ENCODE measurements around the gene ATXN7.
A peak's percentile ranks its signal among the peaks of the same experiment; 100 is the strongest.

ATXN7 gene

DNA sequence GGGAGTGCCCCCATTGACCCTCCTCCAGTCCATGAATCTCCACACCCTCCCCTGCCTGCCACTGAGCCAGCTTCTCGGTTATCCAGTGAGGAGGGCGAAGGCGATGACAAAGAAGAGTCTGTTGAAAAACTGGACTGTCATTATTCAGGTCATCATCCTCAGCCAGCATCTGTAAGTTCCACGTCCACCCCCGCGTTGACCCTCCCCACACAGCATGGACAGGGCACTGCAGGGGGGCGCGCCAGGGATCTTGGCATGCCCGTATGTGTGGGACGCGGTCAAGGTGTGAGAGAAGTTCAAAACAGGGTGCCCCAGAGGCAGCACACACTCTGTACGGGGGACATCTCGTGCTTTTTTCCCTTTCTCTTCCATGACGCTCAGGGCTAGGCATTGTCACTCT, 126.5 kb downstream of the ATXN7 start:
- no peak for TF ChIP-seq CTCF (IDR thresholded peaks at IDR 0.05; ENCODE audit: low read length, missing control alignments)
- DNase-seq (ENCODE audit: low read depth): no peak
- H3K4me3 ChIP-seq (replicated peaks; ENCODE audit: low read depth, low read length): no peak overlapping the region

DNA sequence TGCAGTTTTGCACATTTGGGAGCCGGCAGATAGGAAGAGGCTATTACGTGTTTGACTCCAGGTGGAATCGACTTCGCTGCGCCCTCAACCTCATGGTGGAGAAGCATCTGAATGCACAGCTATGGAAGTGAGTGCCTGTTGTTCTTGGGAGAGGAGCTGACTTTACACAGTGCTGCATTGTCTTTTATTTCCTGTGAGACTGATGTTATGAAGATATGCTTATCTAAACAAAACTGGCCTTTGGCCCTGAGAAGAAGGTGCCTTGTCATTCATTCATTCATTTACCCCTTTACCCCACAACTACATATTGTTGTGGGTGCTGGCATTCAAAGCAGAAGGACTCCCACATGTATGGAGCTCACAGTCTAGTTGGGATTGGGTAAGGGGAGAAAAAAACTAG, 127.1 kb downstream of the ATXN7 start:
- no peak for TF ChIP-seq CTCF (IDR thresholded peaks at IDR 0.05; ENCODE audit: low read length, missing control alignments)
- H3K4me3 ChIP-seq (replicated peaks; ENCODE audit: low read depth, low read length): no peak overlapping the region

DNA sequence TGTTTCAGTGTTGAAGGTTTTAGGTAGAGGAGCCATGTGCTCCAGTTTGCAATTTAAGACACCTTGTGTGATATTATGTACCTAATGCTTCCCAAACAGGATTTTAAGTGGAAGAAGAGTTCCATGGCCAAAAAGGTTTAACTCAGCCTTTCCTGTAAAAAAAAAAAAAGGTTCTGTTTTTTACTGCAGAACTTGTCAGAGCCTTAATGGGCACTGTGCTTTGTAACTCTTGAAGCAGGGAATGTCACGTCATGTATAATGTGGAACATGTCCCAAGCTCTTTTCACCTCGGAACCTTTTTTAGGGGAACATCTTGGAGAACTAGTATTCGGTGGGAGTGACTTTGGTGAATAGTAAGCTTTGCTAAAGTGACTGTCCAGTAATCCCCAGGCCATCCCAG, 128.0 kb downstream of the ATXN7 start:
- no peak overlapping the region for H3K4me3 ChIP-seq (replicated peaks; ENCODE audit: low read depth, low read length)
- no peak for DNase-seq (ENCODE audit: low read depth)
- TF ChIP-seq CTCF (IDR thresholded peaks at IDR 0.05; ENCODE audit: low read length, missing control alignments): no peak

More for the DNA sequence above, 127.1 kb downstream of the ATXN7 start:
- DNase-seq (ENCODE audit: low read depth): peak; percentile 37

DNA sequence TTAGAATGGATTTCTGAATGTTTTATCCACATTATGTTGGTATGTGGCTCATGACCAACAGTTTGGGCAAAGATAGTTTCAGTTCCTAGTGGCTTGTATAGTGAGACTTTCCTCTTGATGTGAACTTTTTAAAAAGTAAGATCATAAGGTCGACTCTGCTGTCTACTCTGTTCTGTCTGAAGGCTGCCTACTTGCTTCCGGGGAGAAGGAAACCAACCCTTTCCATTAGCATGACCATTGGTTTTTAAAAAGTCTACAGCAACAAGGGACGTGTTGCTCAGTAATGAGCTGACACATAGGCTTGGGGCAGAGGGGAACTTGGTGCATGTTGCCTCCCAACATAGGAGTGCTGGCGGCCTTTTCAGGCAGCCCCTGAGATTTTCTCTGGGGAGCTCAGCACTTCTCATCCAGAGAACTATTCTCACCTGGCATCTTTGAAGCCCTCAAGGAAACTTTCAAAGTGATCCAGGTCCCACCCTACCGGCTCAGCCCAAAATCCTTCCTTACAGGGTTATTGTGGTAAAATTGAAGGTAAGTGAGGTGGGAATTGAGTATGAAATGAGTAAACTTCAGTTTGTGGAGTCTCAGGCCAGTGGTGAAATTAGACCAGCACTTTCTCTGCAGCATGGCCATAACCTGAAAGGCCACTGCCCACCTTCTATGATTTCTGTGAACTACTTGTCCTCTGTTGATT, 129.0 kb downstream of the ATXN7 start:
- H3K4me3 ChIP-seq (replicated peaks; ENCODE audit: low read depth, low read length): no peak overlapping the region
- TF ChIP-seq CTCF (IDR thresholded peaks at IDR 0.05; ENCODE audit: low read length, missing control alignments): no peak
- no peak for DNase-seq (ENCODE audit: low read depth)

GRCh38 chr3:63993653-63994079, 130.0 kb downstream of the ATXN7 start:
- H3K4me3 ChIP-seq (replicated peaks; ENCODE audit: low read depth, low read length): no peak overlapping the region
- TF ChIP-seq CTCF (IDR thresholded peaks at IDR 0.05; ENCODE audit: low read length, missing control alignments): peak; percentile 98
- DNase-seq (ENCODE audit: low read depth): peak; percentile 86

DNA sequence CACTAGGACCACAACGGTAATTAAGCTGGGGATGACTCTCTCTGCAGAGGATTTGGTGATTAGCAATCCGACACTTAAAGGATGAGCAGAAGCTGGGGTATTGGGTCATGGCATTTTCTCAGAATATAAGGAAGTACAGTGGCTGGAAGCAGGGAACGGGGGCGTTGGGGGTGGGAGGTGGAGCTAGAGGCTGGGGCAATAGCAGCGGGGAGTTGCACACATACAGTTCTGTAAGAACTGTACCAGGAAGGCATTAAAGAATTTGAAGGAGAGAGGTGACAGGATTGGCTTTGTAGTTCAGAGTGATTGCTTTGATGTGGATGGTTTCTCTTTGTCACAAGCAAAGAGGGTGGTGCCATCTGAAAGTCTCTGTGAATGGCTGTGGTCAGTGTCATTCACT, 131.4 kb downstream of the ATXN7 start:
- TF ChIP-seq CTCF (IDR thresholded peaks at IDR 0.05; ENCODE audit: low read length, missing control alignments): no peak
- no peak for DNase-seq (ENCODE audit: low read depth)
- H3K4me3 ChIP-seq (replicated peaks; ENCODE audit: low read depth, low read length): no peak overlapping the region
